GM18508 (cell line): ENCODE results near the gene ASCL2.

ENCODE experiments used
- ATAC-seq: cut with Tn5 transposase; IDR thresholded peaks from one replicate; pipeline ENCODE4 v1.9.1; 2021; ENCODE audit warnings: moderate number of reproducible peaks; ENCODE audit not compliant: insufficient read depth, unreplicated experiment

Gene ASCL2

DNA sequence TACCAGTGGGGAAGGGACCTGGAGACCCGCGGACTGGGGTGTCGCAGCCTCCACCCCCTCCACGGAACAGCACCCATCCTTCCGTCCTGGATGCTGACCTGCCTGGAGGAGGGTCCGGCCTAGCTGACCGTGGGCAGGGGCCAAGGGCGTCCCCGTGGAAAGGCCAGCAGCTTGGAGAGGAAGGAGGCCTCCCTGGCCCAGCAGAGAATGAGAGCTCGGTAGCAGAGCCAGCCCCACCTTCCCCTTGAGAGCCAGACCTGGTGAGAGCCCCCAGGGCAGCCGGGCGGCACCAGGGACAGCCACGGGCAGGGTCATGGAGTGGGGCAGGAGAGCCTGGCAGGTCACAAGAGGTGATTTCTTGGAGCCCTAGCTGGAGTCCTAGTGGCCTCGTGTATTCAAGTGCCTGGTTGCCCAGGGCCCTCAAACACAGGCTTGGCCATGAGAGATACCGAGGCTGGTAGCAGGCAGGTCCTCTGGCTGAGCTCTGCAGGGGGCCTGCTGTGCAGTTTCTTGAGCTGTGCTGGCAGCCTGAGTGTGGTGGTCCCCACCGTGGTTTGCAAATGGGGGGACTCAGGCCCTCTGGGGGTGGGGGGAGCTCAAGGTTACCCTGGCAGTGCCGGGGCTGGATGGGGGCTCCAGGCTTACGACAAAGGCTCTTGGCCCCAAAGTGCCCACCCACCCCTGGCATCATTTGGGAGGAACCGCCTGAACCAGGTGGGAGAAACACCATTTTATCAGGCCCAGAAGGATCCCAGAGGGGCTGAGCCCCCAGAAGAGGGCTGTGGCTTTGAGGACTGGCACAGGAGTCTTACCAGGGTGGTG is 39.1 kb upstream of the ASCL2 start:
- ATAC-seq, result no peak

DNA sequence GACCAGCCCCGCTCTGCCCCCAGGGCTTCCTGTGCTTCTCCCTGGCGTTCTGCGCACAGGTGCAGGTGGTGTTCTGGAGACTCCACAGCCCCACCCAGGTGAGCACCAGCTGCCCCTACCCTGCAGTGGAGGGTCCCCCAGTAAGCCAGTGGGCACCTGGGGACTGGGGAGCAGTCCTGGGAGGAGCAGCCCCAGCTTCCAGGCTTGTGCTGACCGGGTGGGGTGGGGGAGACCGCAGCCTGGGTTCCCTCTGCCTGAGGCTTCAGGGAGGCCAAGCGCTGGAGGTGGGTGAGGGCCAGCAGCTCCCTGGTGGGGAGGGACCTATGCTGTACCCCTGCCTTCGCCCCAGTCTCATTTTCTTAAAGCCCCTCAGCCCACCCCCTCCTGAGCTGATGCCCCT is 38.3 kb upstream of the ASCL2 start:
- no peak for ATAC-seq

GRCh38 chr11:2307501-2308331 is 37.3 kb upstream of the ASCL2 start:
- no peak for ATAC-seq

DNA sequence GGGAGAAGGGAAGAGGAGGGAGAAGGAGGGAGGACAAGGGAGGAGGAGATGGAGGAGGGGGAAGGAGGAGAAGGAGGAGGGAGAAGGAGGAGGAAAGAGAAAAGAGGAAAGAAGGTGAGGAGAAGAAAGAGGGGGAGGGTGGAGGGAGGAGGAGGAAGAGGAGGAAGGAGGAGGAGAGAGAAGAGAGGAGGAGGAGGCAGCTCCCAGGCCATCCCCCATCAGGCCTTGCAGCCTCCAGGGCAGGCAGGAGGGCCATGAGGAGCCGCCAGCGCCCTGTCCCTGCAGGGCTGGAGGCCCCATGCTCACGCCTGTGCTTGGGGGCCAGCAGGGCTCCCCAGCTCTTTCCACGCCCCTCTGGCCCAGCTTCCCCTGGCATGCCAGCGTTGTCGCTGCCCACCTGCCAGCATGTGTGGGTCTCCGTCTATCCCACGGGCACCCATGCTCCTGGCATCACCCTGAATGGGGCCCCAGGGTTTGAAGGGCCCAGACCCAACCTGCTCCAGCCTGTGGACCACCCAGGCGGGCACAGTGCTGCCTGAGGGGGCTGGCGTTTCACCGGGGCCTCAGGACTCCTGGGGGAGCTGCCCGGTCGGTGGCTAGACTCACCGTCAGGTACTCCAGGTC is 36.6 kb upstream of the ASCL2 start:
- no peak for ATAC-seq

DNA sequence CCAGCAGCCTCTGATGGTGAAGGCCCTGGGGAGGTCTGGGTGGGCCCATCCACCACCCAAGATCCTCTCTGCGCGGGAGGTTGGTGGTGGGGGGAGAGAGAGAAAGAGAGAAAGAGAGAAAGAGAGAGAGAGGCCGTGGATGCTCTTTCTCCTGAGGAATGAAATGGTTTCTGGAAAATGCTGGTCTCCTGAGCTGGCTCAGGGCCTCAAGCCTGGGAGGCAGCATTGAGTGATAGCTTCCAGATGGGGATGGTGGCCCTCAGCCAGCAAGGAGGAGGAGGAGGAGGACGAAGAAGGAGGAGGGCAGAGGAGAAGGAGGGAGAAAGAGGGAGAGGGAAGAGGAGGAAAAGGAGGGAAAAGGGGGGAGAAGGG is 36.0 kb upstream of the ASCL2 start:
- ATAC-seq, result no peak

DNA sequence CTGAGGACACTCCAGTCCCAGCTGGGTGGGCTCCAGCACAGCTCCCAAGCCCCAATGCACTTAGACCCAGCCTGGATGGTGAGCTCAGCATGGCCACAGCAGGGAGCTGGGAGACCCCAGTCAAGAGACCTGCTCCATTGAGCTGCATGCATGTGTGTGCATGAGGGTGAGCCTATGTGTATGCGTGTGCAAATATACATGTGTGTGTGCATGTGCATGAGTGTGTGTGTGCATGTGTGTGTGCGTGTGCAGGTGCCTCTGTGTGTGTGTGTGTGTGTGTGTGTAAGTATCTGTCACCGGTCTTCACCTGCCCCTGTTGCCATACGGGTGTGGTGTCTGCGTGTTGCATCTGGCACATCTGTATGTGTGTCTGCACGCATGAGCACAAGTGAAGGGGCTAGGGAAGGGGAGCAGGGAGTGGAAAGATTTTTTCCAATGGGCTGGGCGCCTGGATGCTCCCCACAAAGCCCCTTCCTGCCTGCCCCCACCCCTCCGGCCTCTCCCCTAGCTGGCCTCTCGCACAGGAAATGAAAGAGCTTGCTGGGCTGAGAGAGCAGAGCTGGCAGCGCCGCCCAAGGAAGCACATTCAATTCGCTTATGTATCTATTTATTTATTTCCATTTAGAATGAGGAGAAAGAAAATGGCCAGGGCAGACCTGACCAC is 35.5 kb upstream of the ASCL2 start:
- no peak for ATAC-seq

- no peak for ATAC-seq
Measured at GRCh38 chr11:2305140-2305778, 34.9 kb upstream of the ASCL2 start.

DNA sequence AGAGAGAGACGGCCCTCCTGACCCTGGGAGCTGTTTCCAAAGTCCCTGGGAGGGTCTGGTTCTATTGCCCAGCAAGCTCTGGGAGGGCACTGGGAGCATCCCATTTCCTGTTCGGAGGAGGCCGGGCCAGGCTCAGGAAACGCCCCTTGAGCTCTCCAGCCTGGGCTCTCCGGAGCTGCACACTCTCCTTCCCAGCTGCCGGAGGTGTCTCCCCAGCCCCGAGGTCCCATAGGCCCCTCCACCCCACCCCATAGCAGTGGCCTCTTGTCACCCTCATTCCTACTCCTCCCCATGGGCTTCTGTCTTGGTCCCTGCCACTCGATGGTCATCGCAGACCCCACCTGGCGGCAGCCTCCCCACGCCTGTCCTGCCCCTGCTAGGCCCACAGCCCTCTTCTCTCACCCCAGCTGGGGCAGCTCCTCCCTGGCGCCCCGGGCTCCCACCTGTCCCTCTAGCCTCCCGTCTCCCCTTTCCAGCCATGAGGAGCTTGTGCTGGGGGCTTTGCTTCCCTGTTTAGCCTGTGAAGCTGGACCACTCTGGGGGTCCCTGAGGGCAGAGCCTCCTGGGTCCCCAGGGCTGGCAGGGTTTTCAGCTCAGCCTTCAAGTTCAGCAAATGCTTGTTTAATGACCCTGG is 34.2 kb upstream of the ASCL2 start:
- ATAC-seq, result no peak

- no peak for ATAC-seq
Measured at GRCh38 chr11:2303627-2304505, 33.5 kb upstream of the ASCL2 start.

DNA sequence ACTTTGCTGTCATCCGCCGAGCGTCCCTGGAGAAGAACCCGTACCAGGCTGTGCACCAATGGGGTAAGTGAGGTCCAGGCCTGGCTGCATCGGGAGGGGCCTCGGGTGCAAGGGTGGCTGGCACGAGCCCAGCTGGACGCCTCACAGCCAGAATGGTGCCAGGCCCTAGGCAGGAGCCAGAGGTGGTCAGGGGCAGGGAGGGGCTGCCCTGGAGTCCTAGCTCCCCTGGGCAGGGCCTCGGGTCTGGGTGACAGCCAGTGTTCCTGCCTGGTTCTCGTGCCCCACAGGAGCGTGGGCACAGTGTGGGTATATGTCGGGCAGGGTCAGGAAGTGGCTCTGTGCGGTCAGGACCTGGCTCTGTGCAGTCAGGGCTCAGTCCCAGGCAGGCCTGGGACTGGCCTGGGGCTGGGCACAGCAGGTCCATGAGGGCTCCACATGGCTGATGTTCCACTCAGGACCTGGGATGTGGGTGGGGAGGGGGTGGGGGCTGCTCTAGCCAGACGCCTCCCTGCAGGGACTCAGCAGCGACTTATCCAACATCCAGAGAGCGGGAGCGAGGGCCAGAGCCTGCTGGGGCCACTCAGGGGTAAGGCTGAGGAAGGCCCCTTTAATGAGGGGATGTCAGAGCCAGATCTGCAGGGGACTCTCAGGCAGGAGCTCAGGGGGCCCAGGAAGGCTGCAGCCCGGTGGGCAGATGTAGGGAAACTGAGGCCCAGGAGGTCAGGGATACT is 32.7 kb upstream of the ASCL2 start:
- ATAC-seq, result no peak

DNA sequence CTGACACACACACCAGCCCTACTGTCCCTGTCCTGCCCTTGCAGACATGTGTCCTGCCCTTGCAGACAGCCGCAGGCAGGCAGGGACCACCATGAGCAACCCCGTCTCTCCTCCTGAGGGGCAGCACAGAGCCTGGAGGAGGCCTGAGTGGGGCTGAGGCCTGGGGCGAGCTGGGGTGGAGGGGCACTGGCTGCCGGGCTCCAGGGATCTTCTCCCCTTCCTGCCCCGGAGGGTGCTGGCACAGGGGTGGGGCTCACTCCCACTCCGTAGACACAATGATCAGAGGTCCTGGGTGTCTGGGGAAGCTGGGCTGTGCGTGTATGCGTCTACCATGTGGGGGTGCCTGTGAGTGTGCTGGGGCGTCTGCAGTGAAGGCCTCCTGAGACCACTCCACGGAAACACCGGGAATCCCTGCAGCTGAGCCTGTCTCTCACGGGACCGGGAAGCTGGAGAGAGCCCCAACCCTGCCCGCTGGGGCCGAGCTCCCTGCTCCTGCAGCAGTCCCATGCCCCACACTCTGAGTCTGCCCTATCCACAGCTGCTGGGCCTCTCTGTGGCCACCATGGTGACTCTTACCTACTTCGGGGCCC is 32.0 kb upstream of the ASCL2 start:
- no peak for ATAC-seq

DNA sequence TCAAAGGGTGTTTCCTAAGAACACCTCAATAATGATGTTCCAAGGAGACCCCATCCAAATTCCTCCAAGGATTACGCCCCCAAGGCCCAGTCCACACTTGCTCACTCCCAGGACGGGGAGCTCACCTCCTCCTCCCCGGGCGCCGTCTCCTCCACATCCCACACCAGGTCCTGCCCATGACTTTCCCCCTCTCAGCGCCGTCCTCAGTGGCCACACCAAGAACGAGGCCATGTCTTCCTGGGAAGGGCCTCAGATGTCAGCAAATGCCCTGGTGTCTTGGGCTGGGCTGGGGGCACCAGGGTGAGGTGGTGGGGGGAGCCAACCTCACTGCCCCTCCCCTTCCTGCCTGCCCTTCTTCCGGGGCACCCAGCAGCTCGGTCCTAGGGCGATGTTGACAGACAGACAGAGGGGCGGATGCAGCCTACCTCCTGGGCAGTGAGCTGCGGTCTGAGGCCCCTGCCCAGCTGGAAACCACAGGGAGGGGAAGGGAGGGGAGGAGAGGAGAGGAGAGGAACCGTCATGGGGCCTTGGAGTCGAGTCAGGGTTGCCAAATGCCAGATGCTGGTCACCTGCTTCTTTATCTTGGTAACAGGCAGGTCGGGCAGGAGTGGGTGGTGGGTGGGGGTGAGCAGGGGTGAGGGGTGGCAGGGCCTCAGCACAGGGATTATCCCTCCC is 31.4 kb upstream of the ASCL2 start, which contains the start of the genes C11orf21 and TSPAN32:
Gene C11orf21 (minus strand): TSS at position 288 of the 675 bp plus-strand sequence. CDS start 110 bp downstream, at position 178.
Gene TSPAN32 (plus strand): TSS at position 383 of the 675 bp plus-strand sequence. CDS start 137 bp downstream, at position 520.
- no peak for ATAC-seq

DNA sequence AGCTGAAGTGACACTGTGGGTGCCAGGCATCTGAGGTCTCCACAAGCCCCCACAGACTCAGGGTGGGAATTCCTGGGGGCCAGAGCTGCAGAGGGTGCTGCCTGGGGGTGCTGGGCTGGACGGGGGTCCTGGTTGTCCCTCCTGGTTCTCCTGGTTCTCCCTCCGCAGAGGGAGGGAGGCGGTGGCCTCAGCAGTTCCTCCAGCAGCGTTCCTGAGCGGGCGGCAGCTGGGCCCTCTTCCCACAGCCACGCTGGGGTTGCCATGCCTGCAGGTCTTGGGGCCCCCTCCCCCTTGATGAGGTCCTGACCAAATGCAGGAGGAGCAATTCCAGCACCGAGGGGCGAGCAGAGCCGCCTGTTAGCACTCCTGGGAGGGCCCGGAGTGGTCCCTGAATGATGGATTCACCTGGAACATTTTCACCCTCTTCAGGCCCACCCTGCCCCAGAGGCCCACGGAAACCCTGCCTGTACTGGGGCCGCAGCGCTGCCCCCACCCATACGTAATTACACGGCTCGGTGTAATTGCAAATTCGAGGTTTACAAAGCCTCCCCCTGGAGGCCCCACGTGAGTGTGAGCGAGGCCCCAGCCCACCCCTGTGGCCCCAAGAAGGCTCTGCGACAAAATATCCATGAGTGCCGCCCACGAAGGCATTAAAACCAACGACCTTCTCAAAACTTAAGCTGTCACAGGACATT is 30.7 kb upstream of the ASCL2 start:
- no peak for ATAC-seq

- ATAC-seq, result no peak
Measured at GRCh38 chr11:2300290-2300935, 30.0 kb upstream of the ASCL2 start.

DNA sequence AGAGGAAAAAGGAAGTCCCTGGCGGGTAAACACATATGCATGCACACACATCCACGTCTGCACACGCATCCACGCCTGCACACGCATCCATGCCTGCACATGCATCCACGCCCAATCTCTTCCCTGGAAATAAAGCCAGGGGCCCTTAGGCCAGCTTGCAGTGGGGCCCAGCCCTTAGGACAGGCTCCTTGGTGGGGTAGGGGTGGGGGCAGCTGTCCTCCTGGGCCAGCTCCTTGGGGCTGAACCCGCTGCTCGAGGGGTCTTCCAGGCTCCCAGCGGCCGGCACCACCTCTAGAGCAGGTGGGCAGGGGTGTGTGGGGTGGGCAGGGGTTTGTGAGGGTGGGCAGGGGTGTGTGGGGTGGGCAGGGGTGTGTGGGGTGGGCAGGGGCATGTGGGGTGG is 29.4 kb upstream of the ASCL2 start:
- no peak for ATAC-seq
